PFSK-1 (cell line): ENCODE results near the gene NIF3L1.

Experiments used
- FOXP2 ChIP-seq: optimal IDR thresholded peaks from 2 replicates; pipeline ENCODE3; 2011; ENCODE audit warnings: borderline replicate concordance, control low read depth, inconsistent platforms; ENCODE audit not compliant: insufficient read depth; ENCODE audit errors: extremely low read length, extremely low read depth
- POLR2AphosphoS5 ChIP-seq: IDR thresholded peaks from 2 replicates; pipeline ENCODE4 v1.6.1; 2012; ENCODE audit warnings: low read depth, mild to moderate bottlenecking, control low read depth, low read length, moderate library complexity
- SIN3A ChIP-seq: IDR thresholded peaks from 2 replicates; pipeline ENCODE4 v1.6.1; 2012; ENCODE audit warnings: mild to moderate bottlenecking, low read length, moderate library complexity, borderline replicate concordance; ENCODE audit not compliant: insufficient read depth
- TAF1 ChIP-seq: IDR thresholded peaks from 2 replicates; pipeline ENCODE4 v1.6.1; 2012; ENCODE audit warnings: low read length, control low read depth, borderline replicate concordance; ENCODE audit not compliant: insufficient read depth
- TF ChIP-seq, protein P1 (sequence below), 2 experiments: IDR thresholded peaks; 2 replicates each; pipeline versions ENCODE4 v1.6.1 to v1.8.0; 2011 to 2012; ENCODE audit warnings: low read depth in 2 of 2, low read length in 2 of 2, control low read depth in 1 of 2, inconsistent platforms in 1 of 2, mild to moderate bottlenecking in 1 of 2, moderate library complexity in 1 of 2; ENCODE audit not compliant: insufficient read depth in 1 of 2

The NIF3L1 gene

DNA sequence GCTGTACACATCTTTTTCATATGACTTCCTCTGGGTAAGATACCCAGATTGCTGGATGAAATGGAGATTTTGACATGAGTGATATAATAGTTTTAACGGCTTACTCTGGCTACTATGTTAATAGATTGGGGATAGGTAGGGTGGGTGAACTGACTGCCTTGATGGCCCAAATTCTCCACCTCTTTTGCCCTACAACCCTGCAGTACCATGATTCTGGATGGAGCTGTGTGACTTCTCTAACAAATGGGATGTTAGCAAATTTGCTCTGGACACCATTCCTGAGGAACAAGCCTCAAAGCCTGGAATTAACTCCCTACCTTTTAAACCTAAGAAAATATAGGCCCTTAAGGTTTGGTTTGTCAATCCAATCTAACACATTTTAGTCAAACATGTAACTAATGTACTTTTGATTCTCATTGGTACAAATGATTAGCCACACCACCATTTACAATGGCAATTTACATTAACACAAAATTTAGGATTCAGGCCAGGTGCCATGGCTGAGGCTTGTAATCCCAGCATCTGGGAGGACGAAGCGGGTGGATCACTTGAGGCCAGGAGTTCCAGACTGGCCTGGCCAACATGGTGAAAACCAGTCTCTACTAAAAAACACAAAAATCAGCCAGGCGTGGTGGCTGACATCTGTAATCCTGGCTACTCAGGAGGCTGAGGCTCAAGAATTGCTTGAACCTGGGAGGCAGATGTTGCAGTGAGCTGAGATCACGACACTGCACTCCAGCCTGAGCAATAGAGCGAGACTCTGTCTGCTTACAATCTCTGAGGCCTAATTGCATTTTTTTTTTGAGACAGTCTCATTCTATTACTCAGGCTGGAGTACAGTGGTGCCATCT is 37.5 kb upstream of the NIF3L1 start:
- no peak for TF ChIP-seq POLR2AphosphoS5
- TF ChIP-seq, protein P1, sequence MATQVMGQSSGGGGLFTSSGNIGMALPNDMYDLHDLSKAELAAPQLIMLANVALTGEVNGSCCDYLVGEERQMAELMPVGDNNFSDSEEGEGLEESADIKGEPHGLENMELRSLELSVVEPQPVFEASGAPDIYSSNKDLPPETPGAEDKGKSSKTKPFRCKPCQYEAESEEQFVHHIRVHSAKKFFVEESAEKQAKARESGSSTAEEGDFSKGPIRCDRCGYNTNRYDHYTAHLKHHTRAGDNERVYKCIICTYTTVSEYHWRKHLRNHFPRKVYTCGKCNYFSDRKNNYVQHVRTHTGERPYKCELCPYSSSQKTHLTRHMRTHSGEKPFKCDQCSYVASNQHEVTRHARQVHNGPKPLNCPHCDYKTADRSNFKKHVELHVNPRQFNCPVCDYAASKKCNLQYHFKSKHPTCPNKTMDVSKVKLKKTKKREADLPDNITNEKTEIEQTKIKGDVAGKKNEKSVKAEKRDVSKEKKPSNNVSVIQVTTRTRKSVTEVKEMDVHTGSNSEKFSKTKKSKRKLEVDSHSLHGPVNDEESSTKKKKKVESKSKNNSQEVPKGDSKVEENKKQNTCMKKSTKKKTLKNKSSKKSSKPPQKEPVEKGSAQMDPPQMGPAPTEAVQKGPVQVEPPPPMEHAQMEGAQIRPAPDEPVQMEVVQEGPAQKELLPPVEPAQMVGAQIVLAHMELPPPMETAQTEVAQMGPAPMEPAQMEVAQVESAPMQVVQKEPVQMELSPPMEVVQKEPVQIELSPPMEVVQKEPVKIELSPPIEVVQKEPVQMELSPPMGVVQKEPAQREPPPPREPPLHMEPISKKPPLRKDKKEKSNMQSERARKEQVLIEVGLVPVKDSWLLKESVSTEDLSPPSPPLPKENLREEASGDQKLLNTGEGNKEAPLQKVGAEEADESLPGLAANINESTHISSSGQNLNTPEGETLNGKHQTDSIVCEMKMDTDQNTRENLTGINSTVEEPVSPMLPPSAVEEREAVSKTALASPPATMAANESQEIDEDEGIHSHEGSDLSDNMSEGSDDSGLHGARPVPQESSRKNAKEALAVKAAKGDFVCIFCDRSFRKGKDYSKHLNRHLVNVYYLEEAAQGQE (IDR thresholded peaks at IDR 0.05; ENCODE audit: insufficient read depth in 1 of 2, low read depth in 2 of 2, low read length in 2 of 2): no peak

DNA sequence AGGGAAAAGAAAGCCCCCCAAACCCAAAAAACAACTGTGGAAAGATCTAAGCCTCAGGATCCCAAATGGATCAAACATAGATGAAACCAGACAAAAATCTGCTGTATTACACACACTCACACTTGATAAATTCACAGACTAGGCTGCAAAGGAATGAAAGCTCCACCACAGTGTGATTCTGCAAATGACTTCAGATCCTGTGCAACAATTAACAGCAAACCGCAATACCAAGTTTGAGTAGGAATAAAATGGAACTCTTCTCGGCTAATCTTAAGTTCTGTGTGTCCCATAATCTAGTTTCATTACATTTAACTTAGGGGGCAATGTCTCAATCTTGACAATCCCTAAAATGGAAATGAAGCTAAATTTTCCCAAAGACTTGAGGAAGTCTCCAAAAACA is 36.6 kb upstream of the NIF3L1 start:
- TF ChIP-seq SIN3A: no peak
- TF ChIP-seq TAF1: no peak
- TF ChIP-seq POLR2AphosphoS5: no peak
- no peak for TF ChIP-seq FOXP2
- TF ChIP-seq, protein P1 (IDR thresholded peaks at IDR 0.05; ENCODE audit: insufficient read depth in 1 of 2, low read depth in 2 of 2, low read length in 2 of 2): no peak

DNA sequence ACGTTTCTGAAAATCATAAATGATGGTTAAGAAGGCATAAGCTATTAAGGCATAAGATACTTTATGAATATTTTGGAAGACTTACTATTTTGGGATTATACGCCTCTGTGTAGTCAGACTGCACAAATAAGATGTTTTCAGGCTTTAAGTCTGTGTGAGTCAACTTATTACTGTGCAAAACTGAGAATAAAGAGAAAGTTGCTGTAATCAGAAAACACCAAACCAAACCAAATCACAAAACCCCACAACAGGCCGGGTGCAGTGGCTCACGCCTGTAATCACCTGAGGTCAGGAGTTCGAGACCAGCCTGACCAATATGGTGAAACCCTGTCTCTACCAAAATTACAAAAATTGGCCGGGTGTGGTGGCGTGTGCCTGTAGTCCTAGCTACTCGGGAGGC is 32.4 kb upstream of the NIF3L1 start:
- TF ChIP-seq, protein P1 (IDR thresholded peaks at IDR 0.05; ENCODE audit: insufficient read depth in 1 of 2, low read depth in 2 of 2, low read length in 2 of 2): no peak
- TF ChIP-seq POLR2AphosphoS5: no peak
- no peak for TF ChIP-seq FOXP2
- TF ChIP-seq TAF1: no peak
- no peak for TF ChIP-seq SIN3A

DNA sequence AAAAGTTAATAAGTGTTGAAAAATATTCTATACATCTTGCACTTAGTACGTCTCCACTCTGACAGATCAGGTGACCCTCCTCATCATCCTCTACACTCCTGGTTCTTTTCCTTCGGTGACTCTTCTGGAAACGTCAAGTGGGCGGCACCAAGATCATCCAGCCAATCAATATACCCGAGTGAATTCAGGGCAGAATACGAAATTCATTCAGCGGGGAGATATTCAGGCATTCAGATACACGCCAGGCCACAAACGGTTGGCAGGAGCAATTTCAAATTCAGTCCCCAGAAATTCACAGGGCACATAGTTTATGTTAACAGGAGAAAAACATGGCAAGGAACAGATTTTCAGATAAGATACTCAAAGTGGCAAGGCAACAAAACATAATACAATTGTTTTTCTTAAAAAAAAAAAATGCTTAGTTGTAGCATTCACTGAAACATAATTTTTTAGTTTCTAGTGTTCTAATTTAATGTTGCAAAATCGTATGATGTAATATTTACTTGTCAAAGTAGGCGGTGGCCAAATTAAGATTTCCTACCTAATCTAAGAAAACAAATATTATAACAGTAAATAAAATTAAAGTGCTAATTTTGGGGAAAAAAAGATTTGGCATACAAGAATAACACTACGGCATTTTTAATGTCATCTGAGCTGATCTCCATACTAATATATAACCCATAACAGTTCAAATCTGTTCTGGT is 28.9 kb upstream of the NIF3L1 start:
- TF ChIP-seq POLR2AphosphoS5 (no peak), SIN3A (no peak), TAF1 (no peak), FOXP2 (no peak)
- TF ChIP-seq, protein P1 (IDR thresholded peaks at IDR 0.05; ENCODE audit: insufficient read depth in 1 of 2, low read depth in 2 of 2, low read length in 2 of 2): no peak
